ENCODE results near the gene MLLT1. TPM values are rescaled to one million over a fixed set of nuclear protein-coding genes. Genes with fewer than 3 reads are reported as not detected.

Gene MLLT1
- total RNA-seq, 4 donors from 2014 or later, result 16.9 to 25.8 (median 24.3) TPM

- WGBS, 2 donors, result 70 to 76% methylated on average over 22 of the region's 22 CpGs
- H3K4me3 ChIP-seq (ENCODE audit: low read depth, poor library complexity, severe bottlenecking), result no peak overlapping the region
- DNase-seq (ENCODE audit: low spot score in 2 of 2), result no peak
- TF ChIP-seq POLR2A (IDR thresholded peaks at IDR 0.05), result no peak
- TF ChIP-seq CTCF (IDR thresholded peaks at IDR 0.05), result no peak
- intact Hi-C loops (cut with DNase I; ENCODE audit: low total_unique reads), result no loop called here
Observed at GRCh38 chr19:6272913-6273600, 6.7 kb downstream of the MLLT1 start.

GRCh38 chr19:6272411-6272791 lies 7.4 kb downstream of the MLLT1 start:
- TF ChIP-seq POLR2A (IDR thresholded peaks at IDR 0.05) (no peak), CTCF (IDR thresholded peaks at IDR 0.05) (no peak)
- 47 to 69% methylated on average over 11 of the region's 11 CpGs for WGBS, 2 donors
- DNase-seq (ENCODE audit: low spot score in 2 of 2), result no peak
- H3K4me3 ChIP-seq (ENCODE audit: low read depth, poor library complexity, severe bottlenecking), result no peak overlapping the region
- intact Hi-C loops (cut with DNase I; ENCODE audit: low total_unique reads), result no loop called here

GRCh38 chr19:6271721-6272410 lies 7.9 kb downstream of the MLLT1 start:
- 19 to 36% methylated on average over 35 of the region's 35 CpGs for WGBS, 2 donors
- H3K4me3 ChIP-seq (ENCODE audit: low read depth, poor library complexity, severe bottlenecking), result no peak overlapping the region
- DNase-seq (ENCODE audit: low spot score in 2 of 2), result peak; percentile 63 to 96
- no peak for TF ChIP-seq CTCF (IDR thresholded peaks at IDR 0.05)
- intact Hi-C loops (cut with DNase I; ENCODE audit: low total_unique reads), result no loop called here

GRCh38 chr19:6271251-6271650 lies 8.5 kb downstream of the MLLT1 start:
- TF ChIP-seq CTCF (IDR thresholded peaks at IDR 0.05), result no peak
- TF ChIP-seq POLR2A (IDR thresholded peaks at IDR 0.05), result no peak
- no peak for DNase-seq (ENCODE audit: low spot score in 2 of 2)
- intact Hi-C loops (cut with DNase I; ENCODE audit: low total_unique reads), result no loop called here
- H3K4me3 ChIP-seq (ENCODE audit: low read depth, poor library complexity, severe bottlenecking), result no peak overlapping the region
- WGBS, 2 donors, result 51 to 72% methylated on average over 9 of the region's 9 CpGs

GRCh38 chr19:6270822-6271221 lies 9.0 kb downstream of the MLLT1 start:
- 93 to 94% methylated on average over 17 of the region's 17 CpGs for WGBS, 2 donors
- intact Hi-C loops (cut with DNase I; ENCODE audit: low total_unique reads), result no loop called here
- no peak overlapping the region for H3K4me3 ChIP-seq (ENCODE audit: low read depth, poor library complexity, severe bottlenecking)
- no peak for TF ChIP-seq POLR2A (IDR thresholded peaks at IDR 0.05)
- no peak for TF ChIP-seq CTCF (IDR thresholded peaks at IDR 0.05)
- no peak for DNase-seq (ENCODE audit: low spot score in 2 of 2)

Data from lower leg skin (tissue), 4 donors.